Measurements from ENCODE around the gene SPEF2.

SPEF2 gene

DNA sequence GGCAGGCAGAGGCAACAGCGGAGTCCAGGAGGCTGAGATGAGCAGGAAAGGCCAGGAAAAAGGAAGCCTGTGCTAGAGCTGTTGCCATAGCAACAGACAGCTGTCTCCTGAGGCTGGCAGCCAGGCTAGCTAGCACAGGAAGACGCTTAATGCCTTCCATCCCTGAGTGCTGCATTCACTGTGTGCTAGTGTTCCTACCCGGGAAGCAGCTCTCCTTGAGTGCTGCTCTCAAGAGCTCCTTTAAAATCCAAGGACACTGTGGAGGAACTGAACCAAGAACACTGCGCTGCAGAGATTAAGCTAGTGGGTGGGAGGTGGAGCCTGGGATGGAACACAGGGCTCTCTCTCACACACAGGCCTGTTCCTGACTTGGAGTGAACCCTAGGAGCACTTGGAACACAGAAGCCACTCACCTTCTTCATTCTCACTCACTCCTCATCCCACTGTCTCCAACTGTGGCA lies 185.6 kb downstream of the SPEF2 start:
- TF ChIP-seq, protein P1, sequence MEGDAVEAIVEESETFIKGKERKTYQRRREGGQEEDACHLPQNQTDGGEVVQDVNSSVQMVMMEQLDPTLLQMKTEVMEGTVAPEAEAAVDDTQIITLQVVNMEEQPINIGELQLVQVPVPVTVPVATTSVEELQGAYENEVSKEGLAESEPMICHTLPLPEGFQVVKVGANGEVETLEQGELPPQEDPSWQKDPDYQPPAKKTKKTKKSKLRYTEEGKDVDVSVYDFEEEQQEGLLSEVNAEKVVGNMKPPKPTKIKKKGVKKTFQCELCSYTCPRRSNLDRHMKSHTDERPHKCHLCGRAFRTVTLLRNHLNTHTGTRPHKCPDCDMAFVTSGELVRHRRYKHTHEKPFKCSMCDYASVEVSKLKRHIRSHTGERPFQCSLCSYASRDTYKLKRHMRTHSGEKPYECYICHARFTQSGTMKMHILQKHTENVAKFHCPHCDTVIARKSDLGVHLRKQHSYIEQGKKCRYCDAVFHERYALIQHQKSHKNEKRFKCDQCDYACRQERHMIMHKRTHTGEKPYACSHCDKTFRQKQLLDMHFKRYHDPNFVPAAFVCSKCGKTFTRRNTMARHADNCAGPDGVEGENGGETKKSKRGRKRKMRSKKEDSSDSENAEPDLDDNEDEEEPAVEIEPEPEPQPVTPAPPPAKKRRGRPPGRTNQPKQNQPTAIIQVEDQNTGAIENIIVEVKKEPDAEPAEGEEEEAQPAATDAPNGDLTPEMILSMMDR (IDR thresholded peaks at IDR 0.05): no peak

DNA sequence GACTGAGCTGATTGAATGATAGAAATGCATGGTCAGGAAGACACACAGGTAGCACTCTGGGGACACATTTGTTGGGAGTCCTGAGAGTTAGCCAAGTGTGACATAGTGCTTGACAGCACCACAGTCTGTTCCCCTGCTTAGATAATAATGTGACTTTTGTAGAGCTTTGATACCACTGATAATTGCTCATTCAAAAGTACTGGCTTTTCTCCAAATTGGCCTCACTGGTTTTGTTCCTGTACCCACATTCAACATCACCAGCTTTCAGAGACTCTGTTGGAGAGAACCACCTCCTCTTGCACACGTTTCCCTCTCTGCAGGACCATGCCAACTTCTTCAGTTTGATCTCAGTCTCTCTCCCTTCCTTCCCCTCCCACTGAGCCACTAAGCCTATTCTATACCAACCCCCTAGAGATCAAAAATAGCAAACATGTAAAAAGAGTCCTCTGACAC lies 186.6 kb downstream of the SPEF2 start:
- TF ChIP-seq, protein P1 (IDR thresholded peaks at IDR 0.05): no peak

DNA sequence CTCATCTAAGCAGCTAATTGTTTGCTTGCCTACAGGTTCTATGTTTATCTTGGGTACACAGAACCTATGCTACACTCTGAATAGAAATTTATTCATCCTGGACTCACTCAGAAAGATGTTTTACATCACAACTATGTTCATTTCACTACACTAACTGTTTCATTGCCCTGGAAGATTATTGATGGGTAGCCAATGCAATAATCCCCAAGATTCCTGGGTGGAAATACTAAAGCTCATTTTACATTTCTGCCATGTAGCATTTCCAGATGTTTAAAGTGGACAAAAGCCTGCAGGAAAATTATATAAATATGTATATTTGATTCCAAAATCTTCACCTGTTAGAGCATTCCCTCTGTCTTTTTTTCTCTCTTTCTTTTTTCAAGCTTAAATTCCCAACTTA lies 187.2 kb downstream of the SPEF2 start:
- TF ChIP-seq, protein P1 (IDR thresholded peaks at IDR 0.05): no peak

DNA sequence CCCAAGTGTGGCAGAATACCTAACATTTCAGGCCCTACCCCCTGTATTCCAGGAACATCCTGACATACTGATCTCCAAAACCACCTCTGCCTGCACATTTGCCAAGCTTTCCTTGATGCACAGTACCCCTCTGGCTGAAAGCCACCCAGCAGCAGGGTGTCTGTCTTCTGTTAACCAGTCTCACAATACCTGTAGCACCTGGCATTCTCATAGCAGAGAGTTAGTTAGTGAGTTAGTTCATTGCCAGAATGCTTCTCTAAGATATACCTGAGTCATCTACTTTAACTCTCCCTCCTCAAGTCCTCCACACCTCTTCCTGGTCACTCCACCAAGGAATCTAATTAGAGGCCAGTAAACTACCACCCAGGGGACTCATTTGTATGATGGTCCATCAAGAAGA lies 192.9 kb downstream of the SPEF2 start:
- TF ChIP-seq, protein P1 (IDR thresholded peaks at IDR 0.05): no peak

DNA sequence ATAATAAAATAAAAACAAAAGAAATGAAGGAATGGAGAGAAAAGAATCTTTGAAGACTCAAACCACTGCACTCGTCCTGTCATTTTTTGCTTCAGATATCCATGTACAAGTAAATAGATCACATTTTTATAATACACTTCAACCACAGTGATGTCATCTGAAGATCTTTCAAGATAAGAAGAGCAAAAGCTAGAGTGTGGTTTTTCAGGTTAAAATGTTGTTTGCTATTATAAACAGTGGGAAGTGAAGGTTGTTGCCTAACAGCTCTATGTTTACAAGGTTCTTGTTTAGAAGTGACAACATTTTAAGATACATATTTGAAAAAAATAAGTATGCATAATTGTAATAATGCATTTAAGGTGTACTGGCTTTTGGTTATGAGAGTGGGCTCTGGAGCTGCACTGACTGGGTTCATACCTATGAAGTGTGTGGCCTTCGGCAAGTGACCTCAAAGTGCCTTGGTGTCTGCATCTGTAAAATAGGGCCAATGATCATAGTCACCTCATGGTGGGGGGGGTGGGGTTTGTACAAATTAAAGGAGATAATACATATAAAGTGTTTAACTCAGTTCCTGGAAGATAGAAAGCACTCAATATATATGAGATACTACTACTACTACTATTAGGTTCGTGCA lies 193.6 kb downstream of the SPEF2 start:
- TF ChIP-seq, protein P1 (IDR thresholded peaks at IDR 0.05): no peak

DNA sequence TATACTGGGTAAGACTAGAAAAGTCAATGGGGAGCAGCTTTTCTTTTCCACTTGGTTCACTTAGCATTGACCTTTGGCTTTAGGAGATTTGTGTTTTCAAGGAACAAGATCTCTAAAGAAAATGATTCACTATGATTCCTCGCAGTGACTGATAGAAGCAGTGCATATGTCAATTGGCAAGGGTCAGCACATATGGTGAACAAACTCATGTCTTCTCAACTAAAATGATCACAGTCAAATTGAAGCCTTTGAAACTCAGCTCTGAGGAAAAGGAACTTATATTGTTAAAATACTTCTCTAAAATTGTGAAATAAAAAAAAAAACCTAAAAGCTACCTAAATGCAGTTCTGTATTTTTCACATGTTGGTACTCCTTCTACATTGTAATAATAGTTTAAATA lies 195.9 kb downstream of the SPEF2 start:
- TF ChIP-seq, protein P1 (IDR thresholded peaks at IDR 0.05): no peak

DNA sequence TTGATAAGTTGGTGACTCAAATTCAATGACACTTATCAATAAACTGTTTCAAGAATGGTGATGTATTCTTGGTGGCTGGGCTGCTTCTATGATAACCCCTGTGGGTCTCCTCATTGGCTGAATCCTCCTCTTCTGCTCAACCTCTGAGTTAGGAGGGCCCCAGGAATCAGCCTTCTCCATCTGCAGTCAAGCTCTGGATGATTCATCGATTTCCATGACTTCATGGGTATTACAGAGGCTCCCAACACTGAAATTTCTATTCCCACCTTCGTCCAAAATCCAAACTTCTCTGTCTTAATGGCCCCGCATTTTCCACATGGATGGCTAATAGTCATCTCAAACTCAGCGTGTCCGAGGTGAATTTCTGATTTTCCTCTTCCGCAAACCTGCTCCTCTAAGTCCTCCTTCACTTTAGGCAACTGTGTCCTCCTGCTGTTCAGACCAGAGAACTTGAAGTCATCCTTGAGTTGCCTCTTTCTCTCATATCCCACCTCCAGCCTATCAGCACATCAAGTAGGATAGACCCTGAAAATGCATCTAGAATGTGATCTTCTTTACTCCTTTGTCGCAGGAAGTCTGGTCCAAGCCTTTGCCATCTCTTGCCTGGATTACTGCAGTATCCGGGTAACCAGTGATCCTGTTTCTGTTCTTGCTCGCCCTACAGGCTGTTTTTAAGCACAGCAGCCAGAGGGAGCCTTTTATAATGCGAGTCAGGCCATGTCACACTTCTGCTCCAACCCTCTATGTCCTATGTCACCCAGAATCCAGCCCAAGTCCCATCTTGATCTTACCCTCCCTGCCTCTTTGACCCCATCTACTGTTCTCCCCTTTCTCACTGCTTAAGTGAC lies 197.7 kb downstream of the SPEF2 start:
- TF ChIP-seq, protein P1 (IDR thresholded peaks at IDR 0.05): peak; percentile 68
